Prostate gland (tissue), 2 donors: ENCODE measurements around the gene DYNLT1. TPM values are rescaled to one million over a fixed set of nuclear protein-coding genes. Genes with fewer than 3 reads are reported as not detected.
A peak's percentile ranks its signal among the peaks of the same experiment; 100 is the strongest.

Experiments used
- DNase-seq: peaks from one replicate; pipeline ENCODE4 v3.0.0-alpha.2; 2019; ENCODE audit warnings: low spot score
- H3K27ac ChIP-seq, 2 donors: fragments of 200-600 bp; sonication (generic); 2 replicates each; pipeline ENCODE4 v1.5.1; 2017 to 2019
- H3K27me3 ChIP-seq: fragments of 200-600 bp; sonication (generic); replicated peaks from 2 replicates; pipeline ENCODE4 v1.5.1; 2019; ENCODE audit not compliant: insufficient read depth
- H3K36me3 ChIP-seq, 2 donors: fragments of 200-600 bp; sonication (generic); 1 replicate in 1 of 2; 2 replicates in 1 of 2; pipeline versions ENCODE4 v1.5.1 to v1.8.1; 2017 to 2019
- H3K4me1 ChIP-seq: fragments of 200-600 bp; sonication (generic); replicated peaks from 2 replicates; pipeline ENCODE4 v1.5.1; 2019
- H3K4me3 ChIP-seq, 2 donors: fragments of 200-600 bp; sonication (generic); 2 replicates each; pipeline ENCODE4 v1.5.1; 2017 to 2019
- H3K9me3 ChIP-seq: fragments of 200-600 bp; sonication (generic); 2 replicates; pipeline ENCODE4 v1.5.1; 2017
- POLR2A ChIP-seq: fragments of 450-650 bp; IDR thresholded peaks from one replicate; pipeline ENCODE4 v1.6.1; 2016; ENCODE audit warnings: antibody characterized with exemption, mild to moderate bottlenecking
- POLR2AphosphoS5 ChIP-seq: sonication (generic); formaldehyde crosslinking; IDR thresholded peaks from one replicate; pipeline ENCODE4 v1.6.1; 2017; ENCODE audit warnings: antibody characterized with exemption
- WGBS: methylation state at CpG from one replicate; pipeline ENCODE4 v1.1.5; 2018; 5-methylcytosine and 5-hydroxymethylcytosine counted together
- intact Hi-C: fragments of 100-400 bp; cut with DNase I; formaldehyde crosslinking; loops from one replicate; pipeline ENCODE4 v1.14.2; 2022
- total RNA-seq, 2 donors: library from RNA; depleted of rRNA; stranded (reverse); fragments of >200 nt; gene quantifications; one replicate each; pipeline ENCODE4 v1.1.0, GENCODE V29; 2016
- TF ChIP-seq, protein P1 (sequence below), 4 experiments: fragments of 200-600 bp in 2 of 4; fragments of 450-650 bp in 2 of 4; sonication (generic) in 2 of 4; IDR thresholded peaks; 1 replicate in 3 of 4; 2 replicates in 1 of 4; pipeline ENCODE4 v1.5.1; 2016 to 2019; ENCODE audit warnings: antibody characterized with exemption in 4 of 4, mild to moderate bottlenecking in 2 of 4, moderate library complexity in 2 of 4

The DYNLT1 gene
- total RNA-seq, 2 donors from 2014 or later, result 95.9 to 138 TPM

DNA sequence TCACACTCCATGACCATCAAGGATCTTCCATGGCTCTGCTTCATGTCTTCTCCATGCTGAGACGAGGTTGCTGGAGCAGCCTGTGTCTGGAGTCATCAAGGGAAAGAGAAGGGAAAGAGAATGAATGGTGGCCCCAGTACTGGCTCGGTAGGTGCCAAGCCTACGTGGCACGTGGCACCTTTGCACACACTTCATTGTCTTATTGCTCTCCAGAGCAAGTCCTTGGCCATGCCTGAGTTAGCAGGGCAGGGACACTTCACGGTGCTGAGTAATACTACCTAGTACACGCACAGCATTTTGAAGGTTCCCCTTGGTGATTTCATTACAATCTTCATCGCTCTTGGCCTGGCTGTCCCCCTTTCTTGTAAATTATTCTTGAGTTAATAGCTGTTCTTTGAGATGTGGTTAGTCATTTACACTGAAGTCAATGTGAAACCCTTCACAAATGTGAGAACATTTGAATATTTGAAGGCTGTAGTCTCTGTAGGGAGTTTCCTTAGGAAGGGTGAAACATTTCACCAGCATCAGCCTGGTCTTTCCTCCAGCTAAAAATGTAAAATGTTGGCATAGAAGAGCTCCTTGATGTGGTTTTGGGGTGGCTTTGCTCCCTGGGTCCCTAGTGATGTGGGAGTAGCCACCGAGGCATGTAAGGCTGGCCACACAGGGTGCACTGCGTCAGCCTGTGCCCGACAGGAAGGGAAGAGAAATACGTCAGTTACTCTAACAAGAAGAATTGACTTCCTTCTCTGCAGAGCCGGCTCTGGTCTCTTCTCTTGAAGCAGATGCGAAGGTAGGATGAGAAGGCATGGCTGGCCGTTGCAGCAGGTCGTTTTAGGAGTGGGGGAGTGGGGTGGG lies 5.0 kb upstream of the DYNLT1 start, which contains the start of gene SYTL3:
SYTL3 (plus strand) TSS at position 766 of the 855 bp plus-strand sequence. CDS start 13,215 bp downstream, outside the sequence.
- no peak within 1 kb of the TSS for H3K4me3 ChIP-seq
- H3K27ac ChIP-seq, result no peak within 1 kb of the TSS
- H3K36me3 ChIP-seq, result no peaks in the 10 kb centered on the region
- TF ChIP-seq POLR2AphosphoS5, result peak; percentile 41
- TF ChIP-seq POLR2A, result peak; percentile 27
- TF ChIP-seq, protein P1, sequence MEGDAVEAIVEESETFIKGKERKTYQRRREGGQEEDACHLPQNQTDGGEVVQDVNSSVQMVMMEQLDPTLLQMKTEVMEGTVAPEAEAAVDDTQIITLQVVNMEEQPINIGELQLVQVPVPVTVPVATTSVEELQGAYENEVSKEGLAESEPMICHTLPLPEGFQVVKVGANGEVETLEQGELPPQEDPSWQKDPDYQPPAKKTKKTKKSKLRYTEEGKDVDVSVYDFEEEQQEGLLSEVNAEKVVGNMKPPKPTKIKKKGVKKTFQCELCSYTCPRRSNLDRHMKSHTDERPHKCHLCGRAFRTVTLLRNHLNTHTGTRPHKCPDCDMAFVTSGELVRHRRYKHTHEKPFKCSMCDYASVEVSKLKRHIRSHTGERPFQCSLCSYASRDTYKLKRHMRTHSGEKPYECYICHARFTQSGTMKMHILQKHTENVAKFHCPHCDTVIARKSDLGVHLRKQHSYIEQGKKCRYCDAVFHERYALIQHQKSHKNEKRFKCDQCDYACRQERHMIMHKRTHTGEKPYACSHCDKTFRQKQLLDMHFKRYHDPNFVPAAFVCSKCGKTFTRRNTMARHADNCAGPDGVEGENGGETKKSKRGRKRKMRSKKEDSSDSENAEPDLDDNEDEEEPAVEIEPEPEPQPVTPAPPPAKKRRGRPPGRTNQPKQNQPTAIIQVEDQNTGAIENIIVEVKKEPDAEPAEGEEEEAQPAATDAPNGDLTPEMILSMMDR (IDR thresholded peaks at IDR 0.05), result no peak
- no peaks in the 10 kb centered on the region for H3K9me3 ChIP-seq
- intact Hi-C loops, result no loop called here
- no peaks in the 10 kb centered on the region for H3K27me3 ChIP-seq
- no peaks in the 10 kb centered on the region for H3K4me1 ChIP-seq
- WGBS, result 65% methylated on average over 15 of the region's 15 CpGs
- no peak for DNase-seq

DNA sequence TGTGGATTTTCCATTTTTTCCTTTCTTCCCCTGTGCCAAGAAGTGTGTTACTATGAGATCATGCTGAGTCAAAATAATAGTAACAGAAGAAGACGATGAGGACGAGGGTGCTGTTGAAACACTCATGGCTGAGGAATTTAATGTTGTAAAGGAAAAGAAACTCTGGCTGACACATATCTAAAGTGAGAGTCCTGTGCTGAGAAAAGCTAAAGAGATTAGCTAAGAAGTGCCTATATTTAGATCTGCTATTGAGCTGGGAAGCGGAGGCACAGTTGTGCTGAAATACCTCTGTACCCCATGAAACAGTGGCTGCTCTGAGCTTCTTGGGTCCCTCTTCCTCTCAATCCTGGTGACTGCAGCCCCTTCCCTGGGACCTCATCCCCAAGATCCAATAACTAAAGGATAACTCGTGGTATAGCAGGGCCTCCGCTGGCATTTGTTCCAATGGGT lies 4.2 kb upstream of the DYNLT1 start:
- 74% methylated on average over 5 of the region's 5 CpGs for WGBS
- Histone ChIP-seq H3K9me3 (no peaks in the 10 kb centered on the region), H3K27me3 (no peaks in the 10 kb centered on the region), H3K27ac (no peak overlapping the region), H3K4me3 (no peak overlapping the region), H3K36me3 (no peaks in the 10 kb centered on the region), H3K4me1 (no peaks in the 10 kb centered on the region)
- intact Hi-C loops, result no loop called here
- TF ChIP-seq POLR2AphosphoS5, result no peak
- TF ChIP-seq POLR2A, result no peak
- TF ChIP-seq, protein P1 (IDR thresholded peaks at IDR 0.05), result no peak
- DNase-seq, result no peak

DNA sequence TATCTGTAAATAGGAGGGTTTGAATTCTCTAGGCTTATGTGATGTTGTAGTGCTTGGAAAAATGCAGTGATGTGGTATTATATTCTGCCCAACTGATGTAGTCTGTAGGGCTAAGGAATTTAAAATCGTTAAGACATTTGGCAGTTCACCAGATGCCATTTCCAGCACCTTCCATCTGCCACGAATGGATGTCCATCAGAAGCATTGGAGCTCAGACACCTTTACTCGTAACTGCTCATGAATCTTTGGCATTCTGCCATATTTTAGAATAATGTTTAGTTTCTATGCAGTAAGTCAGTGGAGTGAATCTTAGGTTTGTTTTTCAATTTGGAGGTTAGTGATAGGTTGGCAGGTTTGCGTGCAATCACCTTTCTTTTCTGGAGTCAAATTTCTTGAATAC lies 3.0 kb upstream of the DYNLT1 start:
- WGBS, result 38% methylated on average over 4 of the region's 4 CpGs
- no peak overlapping the region for H3K27ac ChIP-seq

DNA sequence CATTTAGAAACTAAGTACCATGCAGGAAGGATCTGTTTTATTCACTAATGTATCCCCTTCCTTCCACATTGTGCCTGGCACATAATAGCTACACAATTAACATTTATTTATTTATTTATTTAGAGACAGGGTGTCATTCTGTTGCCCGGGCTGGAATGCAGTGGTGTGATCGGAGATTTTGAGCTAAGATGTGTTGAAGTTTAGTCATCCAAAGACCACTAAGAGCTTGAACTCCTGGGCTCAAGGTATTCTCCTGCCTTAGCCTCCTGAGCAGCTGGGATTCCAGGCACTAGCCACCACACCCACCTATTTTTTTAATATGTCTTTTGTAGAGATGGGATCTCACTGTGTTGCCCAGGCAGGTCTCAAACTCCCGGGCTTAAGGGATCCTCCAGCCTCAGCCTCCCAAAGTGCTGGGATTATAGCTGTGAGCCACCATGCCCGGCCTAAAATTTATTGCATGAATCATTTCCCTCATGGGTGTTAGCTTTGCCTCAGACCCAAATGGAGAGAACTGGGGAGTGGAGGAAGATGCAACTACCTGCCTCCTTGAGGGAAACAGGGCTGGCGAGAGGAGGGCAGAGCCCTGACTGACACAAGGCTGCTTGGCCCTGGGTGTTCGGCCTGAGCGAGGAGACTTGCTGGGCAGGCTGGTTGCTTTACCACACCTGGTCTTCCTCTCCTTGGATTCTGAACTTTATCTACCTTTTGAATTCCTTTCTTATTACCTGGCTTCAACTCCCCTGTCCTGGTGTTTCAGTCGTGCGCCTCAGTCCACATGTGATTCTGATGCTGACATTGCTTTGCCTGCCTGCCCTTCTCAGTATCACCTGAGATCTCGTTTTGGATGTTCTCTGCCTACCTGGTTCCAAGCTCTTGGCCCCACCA lies 1.7 kb upstream of the DYNLT1 start:
- no peaks in the 10 kb centered on the region for H3K4me1 ChIP-seq
- H3K27ac ChIP-seq, result no peak overlapping the region
- H3K36me3 ChIP-seq, result no peaks in the 10 kb centered on the region
- TF ChIP-seq POLR2A, result no peak
- TF ChIP-seq POLR2AphosphoS5, result no peak
- TF ChIP-seq, protein P1 (IDR thresholded peaks at IDR 0.05), result no peak
- DNase-seq, result no peak
- H3K9me3 ChIP-seq, result no peaks in the 10 kb centered on the region
- no peak overlapping the region for H3K4me3 ChIP-seq
- intact Hi-C loops, result no loop called here
- 76% methylated on average over 10 of the region's 10 CpGs for WGBS
- no peaks in the 10 kb centered on the region for H3K27me3 ChIP-seq

More for the DNA sequence above, 3.0 kb upstream of the DYNLT1 start:
- H3K9me3 ChIP-seq, result no peaks in the 10 kb centered on the region
- H3K36me3 ChIP-seq, result no peaks in the 10 kb centered on the region
- H3K27me3 ChIP-seq, result no peaks in the 10 kb centered on the region
- H3K4me3 ChIP-seq, result no peak overlapping the region
- no peaks in the 10 kb centered on the region for H3K4me1 ChIP-seq
- intact Hi-C loops, result no loop called here
- no peak for DNase-seq
- TF ChIP-seq POLR2A, result no peak
- TF ChIP-seq, protein P1 (IDR thresholded peaks at IDR 0.05), result no peak
- no peak for TF ChIP-seq POLR2AphosphoS5
